NK-92 (cell line): ENCODE results near the gene PRKCI.
A peak's percentile ranks its signal among the peaks of the same experiment; 100 is the strongest.
"Not testable (repeated sequence)": the region's sequence is repeated elsewhere in the genome, so short reads cannot be mapped to it uniquely, and the experiment has no call there.

Source experiments
- DNase-seq: peaks from one replicate; lab custom pipeline; 2025; ENCODE audit not compliant: unreplicated experiment; lab: John Stamatoyannopoulos, UW

The PRKCI gene

DNA sequence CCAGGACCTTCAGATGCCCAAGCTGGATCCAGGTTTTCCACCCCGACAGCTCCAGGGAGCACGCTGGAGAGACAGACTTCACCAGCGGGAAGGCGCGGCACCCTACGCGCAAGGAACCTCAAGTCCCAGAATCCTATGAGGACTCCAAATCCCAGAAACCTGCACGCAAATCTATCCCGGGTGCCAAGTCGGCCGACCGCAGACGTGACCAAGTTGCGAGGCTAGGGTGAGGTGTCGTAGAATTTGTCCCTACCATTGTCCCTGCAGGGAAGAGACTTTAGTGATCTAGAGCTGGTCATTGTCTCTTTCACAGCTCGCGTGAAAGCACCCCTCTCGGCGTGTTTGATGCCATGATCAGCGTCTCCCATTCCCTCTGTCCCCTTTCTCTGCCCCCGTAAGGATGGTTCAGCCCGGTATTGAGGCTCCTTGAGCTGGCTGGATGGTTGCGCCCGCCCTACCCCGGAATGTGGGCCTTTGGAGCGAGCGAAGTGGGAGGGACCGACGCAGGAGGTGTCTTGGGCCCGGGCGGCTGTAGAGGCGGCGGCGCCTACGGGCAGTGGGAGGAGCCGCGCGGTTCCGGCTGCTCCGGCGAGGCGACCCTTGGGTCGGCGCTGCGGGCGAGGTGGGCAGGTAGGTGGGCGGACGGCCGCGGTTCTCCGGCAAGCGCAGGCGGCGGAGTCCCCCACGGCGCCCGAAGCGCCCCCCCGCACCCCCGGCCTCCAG, at the start of gene PRKCI:
TSS of gene PRKCI (plus strand) at position 501 of the 723 bp plus-strand sequence. CDS start 246 bp downstream, outside the sequence.
- no peak for DNase-seq

DNA sequence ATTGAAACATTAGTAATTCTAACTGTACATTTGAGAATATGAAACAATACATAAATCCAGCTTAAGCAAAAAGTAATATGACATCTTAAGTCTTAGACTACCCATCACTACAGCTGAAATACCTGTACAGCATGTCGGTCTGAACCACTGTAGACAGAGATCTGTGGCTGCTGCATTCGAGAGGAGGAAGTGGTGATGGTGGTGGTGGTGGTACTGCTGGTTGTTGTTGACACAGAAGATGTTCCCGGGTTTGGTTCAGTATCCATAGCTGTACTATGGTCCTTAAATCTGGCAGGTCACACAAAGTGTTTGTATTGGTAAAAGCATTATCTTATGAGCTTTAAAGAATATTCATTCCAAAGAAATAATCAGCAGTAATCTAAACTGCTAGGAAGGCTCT, 43.6 kb upstream of the PRKCI start:
- DNase-seq, result no peak

DNA sequence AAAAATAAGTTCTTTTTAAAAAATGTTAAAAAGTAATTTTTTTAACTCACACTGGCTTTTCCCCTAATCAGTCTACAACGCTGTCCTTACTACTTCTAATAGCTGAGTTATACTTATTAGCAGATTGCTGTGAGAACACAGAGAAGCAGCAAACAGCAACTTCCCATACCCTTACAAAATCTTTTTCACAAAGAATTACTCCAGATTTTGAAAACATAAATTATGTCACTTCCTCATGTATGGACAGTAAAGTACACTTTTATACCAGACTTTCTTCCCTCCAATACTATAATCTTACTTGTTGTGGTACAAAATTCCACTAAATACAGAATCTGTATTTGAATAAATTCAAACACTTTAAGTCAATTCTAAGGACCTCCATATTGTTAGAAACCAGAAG, 42.8 kb upstream of the PRKCI start:
- DNase-seq, result no peak

DNA sequence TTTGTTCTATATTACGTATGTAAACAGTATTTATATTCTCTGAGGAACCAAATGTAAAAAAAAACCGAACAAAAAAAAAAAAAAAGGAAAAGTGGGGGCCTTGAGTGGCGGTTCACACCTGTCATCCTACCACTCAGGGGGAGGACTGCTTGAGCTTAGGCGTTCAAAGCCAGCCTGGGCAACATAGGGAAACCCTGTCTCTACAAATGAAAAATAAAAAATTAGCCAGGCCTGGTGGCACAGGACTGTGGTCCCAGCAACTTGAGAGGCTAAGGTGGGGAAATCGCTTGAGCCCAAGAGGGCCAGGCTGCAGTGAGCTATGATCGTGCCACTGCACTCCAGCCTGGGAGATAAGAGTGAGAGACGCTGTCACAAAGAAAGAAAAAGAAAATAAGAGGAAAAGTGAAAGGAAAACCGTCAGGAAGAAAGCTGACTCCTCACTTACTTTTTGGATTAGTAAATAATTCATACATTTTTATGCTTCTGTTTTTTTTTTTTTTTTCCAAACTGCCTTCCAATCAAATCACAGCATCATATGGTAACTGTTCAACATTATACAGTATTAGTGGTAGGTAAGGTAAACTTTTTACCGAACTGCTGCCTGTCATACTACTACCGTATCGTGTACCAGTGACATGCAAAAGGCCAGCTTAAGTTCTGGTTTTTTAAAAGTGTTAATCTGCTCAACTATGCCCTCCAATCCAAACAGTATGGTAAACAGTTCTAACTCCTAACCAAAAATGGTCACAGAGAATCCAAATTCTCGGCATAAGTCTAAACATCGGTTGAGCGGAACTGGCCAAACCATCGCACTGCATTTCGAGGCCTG, 41.9 kb upstream of the PRKCI start:
- no peak for DNase-seq

DNA sequence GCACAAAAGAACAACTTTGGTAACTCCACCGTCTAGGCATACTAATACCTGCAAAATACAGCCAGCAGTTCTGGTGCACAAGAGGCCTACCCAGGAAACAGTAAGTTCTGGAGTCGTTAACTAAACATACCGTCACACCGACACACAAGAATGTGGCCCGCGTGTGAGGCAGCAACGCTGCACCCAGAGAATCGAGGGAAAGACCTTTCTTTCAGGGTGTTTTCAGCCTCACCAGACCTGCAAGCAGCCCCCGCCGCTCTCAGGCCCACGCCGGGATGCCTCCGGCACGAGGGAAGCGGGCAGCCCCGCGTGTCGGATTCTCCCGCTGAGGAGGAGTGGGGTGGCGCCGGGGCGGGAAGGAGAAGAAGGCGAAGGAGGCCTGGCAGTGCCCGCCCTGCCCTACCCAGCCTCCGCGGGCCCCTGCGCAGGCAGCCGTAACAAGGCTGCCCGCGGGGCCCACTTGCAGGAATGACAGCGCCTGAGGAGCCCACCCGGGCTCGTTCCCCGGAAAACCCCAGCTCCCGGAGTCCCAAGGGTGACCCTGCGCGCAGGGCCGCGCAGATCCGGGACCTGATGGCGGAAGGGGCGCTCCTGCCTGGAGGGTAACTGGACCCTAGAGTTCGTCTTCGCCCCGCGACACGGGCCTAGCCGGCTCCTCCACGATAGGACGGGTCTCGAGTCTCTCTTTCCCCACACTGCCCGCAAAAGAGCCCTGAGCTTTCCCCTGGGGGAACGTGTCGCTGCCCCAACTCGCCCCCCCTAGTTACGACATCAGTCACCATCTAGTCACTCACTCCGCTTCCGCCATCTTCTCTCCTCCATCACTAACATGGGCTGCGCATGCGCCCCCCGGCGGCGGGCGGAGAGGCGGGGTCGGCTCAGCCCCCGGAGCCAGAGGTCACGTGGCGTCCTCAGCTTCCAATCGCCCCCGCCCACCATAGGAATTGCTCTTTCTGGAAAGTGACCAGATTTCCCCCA, 41.0 kb upstream of the PRKCI start, which contains the start of gene PHC3:
TSS of gene PHC3 (minus strand) at position 826 of the 978 bp plus-strand sequence. CDS start at position 808, 18 bp downstream.
- peak; percentile 68 for DNase-seq

DNA sequence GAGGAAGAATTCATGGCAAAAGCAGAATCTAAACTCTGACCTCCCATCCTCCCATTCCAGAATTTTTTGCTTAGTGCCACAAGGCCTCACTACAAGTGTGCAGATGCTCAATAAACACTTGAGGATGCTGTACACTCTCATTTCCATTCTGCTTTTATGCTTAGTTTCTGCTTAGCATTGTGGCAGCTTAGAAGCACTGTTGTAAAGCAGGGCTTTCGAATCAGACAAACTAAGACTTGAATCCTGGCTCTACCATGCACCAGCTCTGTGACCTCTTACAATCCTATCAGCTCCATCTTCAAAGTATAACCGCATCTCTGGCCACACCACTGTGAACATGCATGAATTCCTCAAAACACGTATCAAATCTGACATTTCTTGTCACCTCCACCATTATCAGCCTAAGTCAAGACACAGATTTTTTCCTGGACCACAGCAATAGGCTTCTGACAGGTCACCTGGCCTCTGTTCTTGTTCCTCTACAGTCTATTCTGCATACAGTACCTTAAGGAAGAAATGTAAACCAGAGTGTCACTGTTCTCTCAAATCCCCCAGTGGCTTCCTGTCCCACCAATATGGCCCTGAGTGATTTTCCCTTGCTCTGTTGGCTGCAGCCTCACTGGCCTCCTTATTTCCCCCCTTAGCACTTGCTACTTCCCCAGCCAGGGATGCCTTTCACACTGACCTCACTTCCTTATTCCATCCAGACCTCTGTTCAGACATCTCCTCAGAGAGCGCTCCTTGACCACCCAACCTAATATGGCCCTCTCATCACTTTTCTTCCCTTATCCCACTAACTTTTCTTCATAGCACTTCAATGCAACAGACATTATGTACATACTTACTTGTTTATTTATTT, 32.6 kb upstream of the PRKCI start:
- DNase-seq, result no peak

DNA sequence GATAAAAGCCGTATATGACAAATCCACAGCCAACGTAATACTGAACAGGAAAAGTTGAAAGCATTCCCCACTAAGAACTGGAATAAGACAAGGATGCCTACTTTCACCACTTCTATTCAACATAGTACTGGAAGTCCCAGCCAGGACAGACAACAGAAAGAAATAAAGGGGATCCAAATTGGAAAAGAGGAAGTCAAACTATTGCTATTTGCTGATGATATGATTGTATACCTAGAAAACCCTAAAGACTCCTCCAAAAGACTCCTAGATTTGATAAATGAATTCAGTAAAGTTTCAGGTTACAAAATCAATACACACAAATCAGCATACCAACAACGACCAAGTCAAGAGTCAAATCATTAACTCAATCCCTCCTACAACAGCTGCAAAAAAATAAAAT, 26.5 kb upstream of the PRKCI start:
- not testable (repeated sequence) for DNase-seq

DNA sequence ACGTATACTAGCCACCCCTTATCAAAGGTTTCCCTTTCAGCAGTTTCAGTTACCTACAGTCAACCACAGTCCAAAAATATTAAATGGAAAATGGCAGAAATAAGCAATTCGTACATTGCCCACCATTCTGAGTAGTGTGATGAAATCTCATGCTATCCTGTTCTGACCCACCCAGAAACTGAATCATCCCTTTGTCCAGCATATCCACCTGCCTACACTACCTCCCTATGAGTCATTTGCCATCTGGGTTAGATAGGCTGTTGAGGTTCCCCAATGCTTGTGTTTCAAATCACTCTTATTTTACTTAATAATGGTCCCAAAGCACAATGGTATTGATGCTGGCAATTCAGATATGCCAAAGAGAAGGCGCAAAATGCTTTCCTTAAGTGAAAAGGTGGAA, 25.4 kb upstream of the PRKCI start:
- no peak for DNase-seq

DNA sequence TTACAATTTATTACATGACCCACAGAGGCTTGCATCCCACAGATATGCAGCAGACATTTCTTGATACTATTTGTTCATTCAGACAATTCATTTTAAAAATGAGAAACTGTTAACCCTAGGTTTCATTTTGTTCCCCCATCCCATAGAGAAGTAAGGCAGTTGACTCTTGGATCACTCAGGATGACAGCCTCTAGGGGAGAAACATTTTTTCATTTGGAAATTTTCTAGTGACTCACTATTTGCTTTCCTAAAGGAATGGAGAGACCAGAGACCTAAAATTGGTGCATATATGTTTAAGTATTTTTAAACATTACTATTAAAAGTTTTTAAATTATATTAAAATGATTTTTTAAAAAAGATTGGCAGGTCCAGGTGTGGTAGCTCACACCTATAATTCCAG, 21.2 kb upstream of the PRKCI start:
- DNase-seq, result no peak

DNA sequence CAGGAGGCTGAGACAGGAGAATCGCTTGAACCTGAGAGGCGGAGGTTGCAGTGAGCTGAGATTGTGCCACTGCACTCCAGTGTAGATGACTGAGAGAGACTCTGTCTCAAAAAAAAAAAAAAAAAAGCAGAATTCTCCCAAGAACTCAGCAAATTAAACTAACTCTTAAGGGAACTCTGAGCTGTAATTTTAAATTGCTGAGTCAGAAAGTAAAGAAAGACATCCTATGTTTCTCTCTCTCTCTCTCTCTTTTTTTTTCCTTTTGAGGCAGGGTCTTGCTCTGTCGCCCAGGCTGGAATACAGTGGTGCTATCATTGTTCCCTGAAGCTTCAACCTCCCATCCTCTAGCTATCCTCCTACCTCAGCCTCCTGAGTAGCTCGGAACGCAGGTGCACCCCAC, 20.7 kb upstream of the PRKCI start:
- no peak for DNase-seq

DNA sequence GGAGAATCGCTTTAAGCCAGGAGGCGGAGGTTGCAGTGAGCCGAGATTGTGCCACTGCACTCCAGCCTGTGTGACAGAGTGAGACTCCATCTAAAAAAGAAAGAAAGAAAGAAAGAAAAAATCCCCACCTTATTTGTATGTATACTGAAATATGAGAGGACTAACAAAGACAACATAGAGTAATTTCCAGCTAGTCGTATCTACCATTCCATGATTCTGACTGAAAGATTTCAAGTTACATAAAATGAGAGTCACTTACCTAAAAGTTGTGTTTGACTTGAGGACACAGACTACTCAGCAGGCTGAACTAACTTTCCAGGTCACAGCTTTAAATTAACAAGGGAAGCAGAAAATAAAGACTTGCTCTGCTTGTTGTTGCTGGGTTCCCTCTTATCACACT, 18.8 kb upstream of the PRKCI start:
- DNase-seq, result no peak

DNA sequence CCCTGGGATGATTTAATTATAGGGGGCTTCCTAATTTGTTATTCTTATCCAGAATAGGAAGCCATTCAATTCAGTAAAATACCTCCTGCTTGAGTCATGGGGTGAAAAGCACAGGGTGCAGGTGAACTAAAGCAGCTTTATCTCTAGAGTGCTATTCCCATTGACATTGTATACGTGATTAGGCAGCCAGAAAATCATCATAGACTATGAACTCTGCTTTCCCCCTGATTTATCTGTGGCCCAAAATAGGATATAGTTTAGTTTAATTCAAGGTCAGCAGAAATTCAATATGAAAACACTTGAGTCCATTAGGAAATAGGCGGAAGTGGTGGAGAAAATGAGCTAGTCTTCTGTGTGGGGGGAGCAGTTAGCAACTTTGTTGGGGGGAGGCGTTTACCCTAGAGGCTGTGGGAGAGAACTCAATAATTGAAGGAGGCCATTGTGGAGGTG, 18.2 kb upstream of the PRKCI start:
- no peak for DNase-seq

DNA sequence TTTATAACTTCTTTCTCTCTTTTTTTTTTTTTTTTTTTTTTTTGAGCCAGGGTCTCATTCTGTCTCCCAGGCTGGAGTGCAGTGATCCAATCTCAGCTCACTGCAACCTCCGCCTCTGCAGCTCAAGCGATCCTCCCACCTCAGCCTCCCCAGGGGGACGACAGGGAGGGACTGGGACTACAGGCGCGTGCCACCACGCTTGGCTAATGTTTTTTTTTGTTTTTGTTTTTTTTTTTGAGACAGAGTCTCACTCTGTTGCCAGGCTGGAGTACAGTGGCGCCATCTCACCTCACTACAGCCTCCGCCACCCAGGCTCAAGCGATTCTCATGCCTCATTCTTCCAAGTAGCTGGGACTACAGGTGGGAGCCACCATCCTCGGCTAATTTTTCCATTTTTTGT, 17.7 kb upstream of the PRKCI start:
- no peak for DNase-seq

DNA sequence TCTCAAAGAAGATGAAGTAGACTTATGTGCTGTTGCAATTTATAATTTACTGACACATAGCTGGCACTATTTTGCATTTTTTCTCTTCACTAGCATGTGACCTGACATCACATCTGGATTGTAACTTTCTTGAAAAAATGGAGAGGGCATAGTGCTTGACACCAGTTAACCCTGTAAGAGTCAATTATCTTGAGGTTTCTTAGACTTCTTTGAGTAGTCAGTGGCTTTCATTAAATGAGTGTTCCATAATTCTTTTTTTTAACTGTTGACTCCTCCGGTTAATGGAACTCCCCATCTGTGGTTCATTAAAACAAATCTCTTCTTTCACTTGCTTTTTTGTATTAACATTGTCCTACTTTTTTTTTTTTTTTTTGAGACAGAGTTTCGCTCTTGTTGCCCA, 16.9 kb upstream of the PRKCI start:
- DNase-seq, result no peak

DNA sequence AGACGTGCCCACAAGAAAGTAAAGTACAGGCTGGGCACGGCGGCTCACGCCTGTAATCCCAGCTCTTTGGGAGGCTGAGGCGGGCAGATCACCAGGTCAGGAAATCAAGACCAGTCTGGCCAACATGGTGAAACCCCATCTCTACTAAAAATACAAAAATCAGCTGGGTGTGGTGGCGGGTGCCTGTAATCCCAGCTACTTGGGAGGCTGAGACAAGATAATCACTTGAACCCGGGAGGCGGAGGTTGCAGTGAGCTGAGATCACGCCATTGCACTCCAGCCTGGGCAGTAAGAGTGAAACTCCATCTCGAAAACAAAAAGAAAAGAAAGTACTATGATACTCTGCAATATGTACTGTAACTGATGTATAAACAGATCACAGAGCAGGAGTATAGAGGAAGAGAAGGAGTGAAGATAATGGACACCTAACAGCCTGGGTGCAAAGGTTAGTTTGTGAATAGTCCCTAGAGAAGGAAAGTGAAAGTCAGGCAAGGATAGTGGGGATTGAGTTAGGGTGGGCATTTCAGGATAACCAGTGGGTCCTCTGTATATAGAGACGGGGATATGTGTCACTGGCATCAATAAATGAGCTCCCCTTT, 16.0 kb upstream of the PRKCI start:
- not testable (repeated sequence) for DNase-seq

DNA sequence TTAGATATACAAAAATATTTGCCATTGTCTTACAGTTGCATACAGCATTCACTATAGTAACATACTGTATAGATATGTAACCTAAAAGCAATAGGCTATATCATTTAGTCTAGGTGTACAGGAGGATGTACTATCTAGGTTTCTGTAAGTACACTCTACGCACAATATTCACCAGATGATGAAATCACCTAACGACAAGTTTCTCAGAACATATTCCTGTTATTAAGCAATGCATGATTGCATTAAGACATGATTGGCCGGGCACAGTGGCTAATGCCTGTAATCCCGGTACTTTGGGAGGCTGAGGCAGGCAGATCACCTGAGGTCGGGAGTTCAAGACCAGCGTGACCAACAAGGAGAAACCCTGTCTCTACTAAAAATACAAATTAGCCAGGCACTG, 14.5 kb upstream of the PRKCI start:
- no peak for DNase-seq

DNA sequence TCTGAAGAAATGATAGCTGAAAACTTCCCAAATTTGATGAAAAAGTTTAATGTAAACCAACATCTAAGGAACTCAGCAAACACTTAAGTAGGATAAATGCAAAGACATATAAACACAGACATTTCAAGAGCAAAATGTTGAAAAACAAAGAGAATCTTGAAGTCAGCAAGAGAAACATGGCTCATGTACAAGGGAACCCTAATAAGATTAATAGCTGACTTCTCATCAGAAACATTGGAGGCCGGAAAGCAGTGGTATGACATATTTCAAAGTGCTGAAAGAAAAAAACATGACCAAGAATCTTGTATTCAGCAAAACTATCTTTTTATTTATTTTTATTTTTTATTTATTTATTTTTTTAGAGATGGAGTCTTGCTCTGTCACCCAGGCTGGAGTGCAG, 10.6 kb upstream of the PRKCI start:
- no peak for DNase-seq

DNA sequence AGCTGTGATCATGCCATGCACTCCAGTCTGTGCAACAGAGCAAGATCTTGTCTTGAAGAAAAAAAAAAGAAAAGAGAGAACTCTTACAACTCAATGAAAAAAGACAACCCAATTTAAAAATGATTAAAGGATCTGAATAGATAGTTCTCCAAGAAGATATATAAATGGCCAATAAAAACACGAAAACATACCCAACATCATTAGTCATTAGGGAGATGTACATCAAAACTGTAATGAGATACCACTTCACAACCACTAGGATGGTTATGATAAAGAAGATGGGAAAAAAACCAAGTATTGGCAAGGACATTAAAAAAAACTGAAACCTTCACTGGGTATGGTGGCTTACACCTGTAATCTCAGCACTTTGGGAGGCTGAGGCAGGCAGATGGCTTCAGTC, 2.4 kb upstream of the PRKCI start:
- DNase-seq, result no peak

DNA sequence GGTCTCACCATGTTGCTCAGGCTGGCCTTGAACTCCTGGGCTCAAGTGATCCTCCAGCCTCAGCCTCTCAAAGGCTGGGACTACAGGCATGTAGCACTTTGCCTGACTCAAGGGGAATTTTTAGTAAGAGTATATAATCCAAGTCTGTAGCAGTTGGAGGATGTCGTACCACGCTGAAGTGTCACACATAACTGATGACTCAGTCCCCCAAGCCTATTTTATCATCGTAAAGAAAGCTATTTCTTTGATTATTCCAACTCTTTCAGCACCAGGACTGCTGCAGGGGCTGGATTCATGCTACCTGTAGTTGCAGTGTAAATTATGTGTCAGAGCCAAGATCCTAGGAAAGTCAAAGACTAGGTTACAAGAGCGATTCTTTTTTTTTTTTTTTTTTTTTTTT, 1.4 kb upstream of the PRKCI start:
- no peak for DNase-seq
